HG02870 (cell line): Measurements from ENCODE around the gene C17orf100.
"Not testable (repeated sequence)": the region's sequence is repeated elsewhere in the genome, so short reads cannot be mapped to it uniquely, and the experiment has no call there.

Experiments
- ATAC-seq: cut with Tn5 transposase; IDR thresholded peaks from one replicate; pipeline ENCODE4 v1.9.1; 2021; ENCODE audit warnings: mild to moderate bottlenecking, moderate library complexity; ENCODE audit not compliant: unreplicated experiment

The C17orf100 gene

GRCh38 chr17:6640536-6641246 is 10.9 kb upstream of the C17orf100 start, which contains the start of the genes KIAA0753 and TXNDC17:
Gene KIAA0753, minus strand, starts transcription at chr17:6640711. Its CDS starts 5,608 bp downstream, at chr17:6635103.
Gene TXNDC17, plus strand, starts transcription at chr17:6641060. Its CDS starts 23 bp downstream, at chr17:6641083.
- peak; percentile 87 for ATAC-seq

GRCh38 chr17:6641247-6641863 is 10.2 kb upstream of the C17orf100 start:
- no peak for ATAC-seq

- no peak for ATAC-seq
Measured at GRCh38 chr17:6642592-6642991, 9.0 kb upstream of the C17orf100 start.

GRCh38 chr17:6643451-6644125 is 8.0 kb upstream of the C17orf100 start:
- no peak for ATAC-seq

- ATAC-seq, result no peak
Measured at GRCh38 chr17:6648181-6648580, 3.4 kb upstream of the C17orf100 start.

- ATAC-seq, result peak; percentile 21
Measured at GRCh38 chr17:6651919-6652452, 424 bp downstream of the C17orf100 start.

- ATAC-seq, result no peak
Measured at GRCh38 chr17:6654841-6655731, 3.5 kb downstream of the C17orf100 start.

- ATAC-seq, result not testable (repeated sequence)
Measured at GRCh38 chr17:6655732-6656361, 4.3 kb downstream of the C17orf100 start.

- ATAC-seq, result not testable (repeated sequence)
Measured at GRCh38 chr17:6656797-6657632, 5.5 kb downstream of the C17orf100 start.

GRCh38 chr17:6657633-6658287 is 6.2 kb downstream of the C17orf100 start:
- no peak for ATAC-seq

GRCh38 chr17:6658411-6658810 is 6.8 kb downstream of the C17orf100 start:
- ATAC-seq, result not testable (repeated sequence)

- ATAC-seq, result no peak
Measured at GRCh38 chr17:6660101-6660500, 8.5 kb downstream of the C17orf100 start.

GRCh38 chr17:6660805-6661463 is 9.4 kb downstream of the C17orf100 start:
- ATAC-seq, result peak; percentile 71

- no peak for ATAC-seq
Measured at GRCh38 chr17:6661464-6661848, 9.9 kb downstream of the C17orf100 start.

GRCh38 chr17:6663200-6663599 is 11.6 kb downstream of the C17orf100 start:
- not testable (repeated sequence) for ATAC-seq

GRCh38 chr17:6666077-6666521 is 14.5 kb downstream of the C17orf100 start:
- ATAC-seq, result no peak

- no peak for ATAC-seq
Measured at GRCh38 chr17:6666557-6666956, 15.0 kb downstream of the C17orf100 start.

- no peak for ATAC-seq
Measured at GRCh38 chr17:6667516-6667915, 16.0 kb downstream of the C17orf100 start.
